Stimulated activated naive CD8-positive, alpha-beta T cell treated with anti-CD3 and anti-CD28 coated beads, Interleukin-15, Interleukin-2, amounts not matched to agents 100 U/mL and 50 U/mL, for 24 hours (primary cell): ENCODE data around the gene REEP5.
A peak's percentile ranks its signal among the peaks of the same experiment; 100 is the strongest.
"Not testable (repeated sequence)": the region's sequence is repeated elsewhere in the genome, so short reads cannot be mapped to it uniquely, and the experiment has no call there.

ENCODE experiments used
- ATAC-seq: fragments of 150-1000 bp; cut with Tn5 transposase; one replicate; pipeline ENCODE4 v1.10.0; 2021
- DNase-seq: peaks from one replicate; pipeline ENCODE4 v3.0.0; 2021

The REEP5 gene

DNA sequence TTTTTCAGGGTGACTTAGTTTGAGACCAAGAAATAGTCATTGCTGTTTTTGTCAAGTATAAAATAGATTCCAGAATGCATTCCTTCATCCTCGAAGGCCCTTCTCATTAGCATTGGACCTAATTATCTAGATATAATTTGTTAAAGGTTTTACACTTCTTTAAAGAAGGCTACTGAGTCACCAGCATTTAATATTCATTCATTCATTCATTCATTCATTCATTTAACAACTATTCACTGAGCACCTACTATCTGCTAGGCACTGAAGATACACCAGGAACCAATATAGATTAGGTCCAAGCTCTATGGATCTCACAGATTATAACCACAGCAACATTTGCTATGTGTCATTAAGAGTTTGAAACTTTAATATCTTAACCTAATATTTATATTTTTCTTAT, 11.1 kb upstream of the REEP5 start:
- DNase-seq (no peak), ATAC-seq (no peak)

- DNase-seq = no peak
- no peak for ATAC-seq
Measured at GRCh38 chr5:112931473-112931872, 9.4 kb upstream of the REEP5 start.

- ATAC-seq (no peak), DNase-seq (no peak)
Measured at GRCh38 chr5:112930082-112930344, 8.0 kb upstream of the REEP5 start.

GRCh38 chr5:112929336-112930081, 7.5 kb upstream of the REEP5 start:
- peak; percentile 66 for ATAC-seq
- DNase-seq = no peak

DNA sequence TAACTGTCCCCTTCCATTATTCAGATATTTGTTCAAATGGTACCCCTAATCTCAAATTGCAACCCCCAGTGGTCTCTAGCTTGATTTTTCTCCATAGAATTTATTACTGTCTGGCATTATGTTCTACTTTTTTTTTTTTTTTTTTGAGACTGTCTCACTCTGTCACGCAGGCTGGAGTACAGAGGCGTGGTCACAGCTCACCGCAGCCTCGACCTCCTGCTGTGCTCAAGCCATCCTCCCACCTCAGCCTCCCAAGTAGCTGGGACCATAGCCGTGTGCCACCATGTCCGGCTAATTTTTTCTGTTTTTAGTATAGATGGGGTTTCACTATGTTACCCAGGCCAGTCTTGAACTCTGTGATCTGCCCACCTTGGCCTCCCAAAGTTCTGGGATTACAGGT, 2.0 kb upstream of the REEP5 start:
- ATAC-seq (no peak), DNase-seq (no peak)

GRCh38 chr5:112923148-112923917, 1.3 kb upstream of the REEP5 start:
- ATAC-seq (peak; percentile 3), DNase-seq (peak; percentile 19)

DNA sequence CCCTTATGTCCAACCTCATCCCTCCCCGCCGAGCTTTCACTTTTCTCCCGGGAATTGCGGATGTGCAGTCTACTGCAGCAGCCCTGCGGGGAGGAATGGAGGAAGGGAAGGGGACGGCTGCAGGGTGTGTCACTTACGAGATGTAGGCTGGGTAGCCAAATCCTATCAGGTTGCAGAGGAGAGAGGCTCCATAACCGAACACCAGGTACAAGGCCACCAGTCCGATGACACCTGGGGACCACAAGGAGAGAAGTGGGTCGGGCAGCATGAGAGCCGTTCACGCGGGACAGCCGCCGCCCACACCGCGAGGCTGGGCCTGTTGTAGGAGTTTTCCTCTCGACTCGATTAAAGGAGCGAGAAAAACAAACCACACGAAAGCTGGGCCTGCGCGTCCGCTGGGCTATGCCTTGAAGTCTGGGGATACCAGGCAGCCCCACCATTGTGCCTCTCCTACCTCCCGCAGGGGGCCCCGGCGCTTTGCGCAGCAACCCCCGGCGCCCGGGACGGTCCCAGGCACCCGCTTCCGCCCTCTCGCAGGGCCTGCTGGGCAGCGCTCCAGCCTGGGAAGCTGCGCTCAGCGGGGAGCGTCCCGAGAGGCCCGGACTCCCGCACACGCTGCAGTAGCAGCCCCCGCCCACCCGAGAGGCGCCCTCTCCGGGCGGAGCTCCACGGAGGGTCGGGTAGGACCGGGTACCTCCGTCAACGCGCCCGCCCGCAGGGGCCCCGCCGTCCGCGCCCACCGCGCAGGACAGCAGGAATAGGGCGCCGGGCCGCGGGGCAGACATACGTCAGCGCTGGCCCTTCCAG, 798 bp downstream of the REEP5 start:
- ATAC-seq = peak; percentile 69

GRCh38 chr5:112919972-112920371, 2.1 kb downstream of the REEP5 start:
- no peak for ATAC-seq
- DNase-seq = no peak

More for the DNA sequence above, 798 bp downstream of the REEP5 start:
- DNase-seq = peak; percentile 72

DNA sequence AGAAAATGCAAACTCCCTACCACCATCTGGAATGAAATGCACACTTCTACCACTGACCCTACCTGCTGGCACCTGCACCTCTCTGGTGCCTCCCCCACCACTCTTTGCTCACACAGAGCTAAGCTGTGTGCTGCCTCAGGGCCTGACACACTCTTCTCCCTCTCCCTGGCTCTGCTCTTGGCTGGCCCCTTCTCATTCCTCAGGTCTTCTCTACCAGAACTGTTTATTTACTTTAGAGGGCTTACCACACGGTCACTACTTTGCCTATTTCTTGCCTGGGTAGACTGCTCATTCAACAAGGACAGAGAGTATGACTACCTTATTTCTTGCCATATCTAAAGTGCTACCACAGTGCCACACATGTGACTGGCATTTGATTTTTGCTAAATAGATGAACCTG, 3.3 kb downstream of the REEP5 start:
- no peak for ATAC-seq
- DNase-seq = no peak

- no peak for DNase-seq
- no peak for ATAC-seq
Measured at GRCh38 chr5:112918136-112918535, 3.9 kb downstream of the REEP5 start.

GRCh38 chr5:112917453-112917995, 4.5 kb downstream of the REEP5 start:
- ATAC-seq (no peak), DNase-seq (no peak)

GRCh38 chr5:112915831-112916230, 6.2 kb downstream of the REEP5 start:
- no peak for DNase-seq
- no peak for ATAC-seq

GRCh38 chr5:112914584-112914983, 7.4 kb downstream of the REEP5 start:
- ATAC-seq = peak; percentile 53
- DNase-seq = no peak

DNA sequence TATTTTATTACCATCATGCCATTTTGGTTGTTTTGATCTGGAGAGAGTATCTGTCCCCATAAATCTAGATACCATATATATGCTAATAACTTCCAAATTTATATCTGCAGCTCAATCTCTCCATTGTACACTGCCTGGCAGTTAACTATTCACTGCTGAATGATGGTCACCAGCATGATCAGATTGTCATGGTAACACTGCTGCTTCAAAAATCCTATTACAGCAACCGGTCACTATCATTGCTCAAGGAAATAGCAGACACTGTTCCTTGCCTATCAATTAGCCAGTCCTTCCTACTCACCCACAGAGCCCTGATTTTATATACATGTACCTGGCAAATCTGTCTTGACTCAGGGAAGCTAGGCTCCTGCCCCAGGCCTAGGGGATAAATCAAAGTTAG, 11.5 kb downstream of the REEP5 start:
- DNase-seq = no peak
- no peak for ATAC-seq

- DNase-seq (no peak), ATAC-seq (no peak)
Measured at GRCh38 chr5:112908854-112909253, 13.2 kb downstream of the REEP5 start.

GRCh38 chr5:112907166-112907631, 14.8 kb downstream of the REEP5 start:
- ATAC-seq = no peak

DNA sequence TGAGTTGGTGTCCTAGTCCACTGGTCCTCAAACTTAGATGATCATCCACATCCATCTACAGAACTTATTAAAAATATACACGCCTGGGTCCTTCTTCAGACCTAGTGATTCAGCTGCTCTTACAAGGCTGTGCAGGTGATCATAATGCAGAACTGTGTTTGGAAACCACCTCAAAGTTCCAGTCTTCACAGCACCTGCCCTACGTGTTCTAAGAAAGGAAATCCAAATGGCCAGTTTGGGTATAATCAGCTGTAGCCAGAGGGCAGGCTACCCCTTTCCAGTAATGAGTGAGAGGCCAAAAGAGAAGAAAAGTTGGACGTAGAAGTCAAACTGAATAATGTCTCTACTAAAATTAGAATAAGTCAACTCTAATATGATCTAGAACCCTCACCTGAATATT, 15.4 kb downstream of the REEP5 start:
- no peak for DNase-seq
- no peak for ATAC-seq

More at GRCh38 chr5:112907166-112907631, 14.8 kb downstream of the REEP5 start:
- no peak for DNase-seq

DNA sequence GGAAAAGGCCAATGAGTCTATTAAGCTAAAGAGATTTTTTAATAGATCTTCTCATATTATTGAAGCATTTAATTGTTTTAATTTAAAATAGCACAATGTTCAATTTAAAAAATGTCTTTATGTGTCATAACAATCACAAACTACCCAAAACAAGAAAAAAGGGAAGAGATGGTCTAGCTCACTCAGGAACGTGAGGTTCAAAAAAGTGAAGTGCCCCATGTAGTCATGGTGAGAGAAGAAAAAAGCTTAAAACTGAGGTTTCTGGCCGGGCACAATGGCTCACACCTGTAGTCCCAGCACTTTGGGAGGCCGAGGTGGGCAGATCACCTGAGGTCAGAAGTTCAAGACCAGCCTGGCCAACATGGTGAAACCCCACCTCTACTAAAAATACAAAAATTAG, 17.0 kb downstream of the REEP5 start:
- ATAC-seq, DNase-seq: not testable (repeated sequence)

GRCh38 chr5:112902561-112902960, 19.5 kb downstream of the REEP5 start:
- no peak for DNase-seq

GRCh38 chr5:112895682-112896081, 26.3 kb downstream of the REEP5 start:
- ATAC-seq (no peak), DNase-seq (no peak)

More at GRCh38 chr5:112902561-112902960, 19.5 kb downstream of the REEP5 start:
- no peak for ATAC-seq

- DNase-seq (no peak), ATAC-seq (no peak)
Measured at GRCh38 chr5:112892776-112893175, 29.3 kb downstream of the REEP5 start.

- not testable (repeated sequence) for ATAC-seq, DNase-seq
Measured at GRCh38 chr5:112892066-112892465, 30.0 kb downstream of the REEP5 start.
